ENCODE measurements around the gene CHEK2. TPM values are rescaled to one million over a fixed set of nuclear protein-coding genes. Genes with fewer than 3 reads are reported as not detected.
"Not testable (repeated sequence)": the region's sequence is repeated elsewhere in the genome, so short reads cannot be mapped to it uniquely, and the experiment has no call there.

The CHEK2 gene
- total RNA-seq, 1 experiment from 2014 or later: 21.3 TPM

- not testable (repeated sequence) for DNase-seq (ENCODE audit: low spot score)
These were observed 48.4 kb downstream of the CHEK2 start for GRCh38 chr22:28693041-28693760.

DNA sequence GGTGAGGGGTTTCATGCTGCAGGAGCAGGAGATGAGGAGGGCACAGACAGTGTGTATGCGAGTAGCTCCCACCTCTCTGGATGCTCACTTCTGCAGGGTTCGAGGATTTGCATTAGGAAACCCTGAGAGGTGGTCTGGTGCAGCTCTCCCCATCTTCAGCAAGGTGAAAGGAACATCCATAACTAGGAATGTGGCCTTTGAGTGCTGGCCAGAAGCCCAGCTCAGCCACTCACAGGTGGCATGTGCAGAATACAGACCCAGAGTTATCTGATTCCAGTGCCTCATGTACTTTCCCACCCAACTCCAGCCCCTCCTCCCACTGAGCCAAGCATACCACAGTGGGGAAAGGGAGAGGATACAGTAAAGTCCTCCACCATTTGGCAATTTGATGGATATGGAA lies 51.8 kb downstream of the CHEK2 start:
- not testable (repeated sequence) for DNase-seq (ENCODE audit: low spot score)

- not testable (repeated sequence) for DNase-seq (ENCODE audit: low spot score)
These were observed 58.7 kb downstream of the CHEK2 start for GRCh38 chr22:28682966-28683365.

- not testable (repeated sequence) for DNase-seq (ENCODE audit: low spot score)
These were observed 60.7 kb downstream of the CHEK2 start for GRCh38 chr22:28680813-28681490.

DNA sequence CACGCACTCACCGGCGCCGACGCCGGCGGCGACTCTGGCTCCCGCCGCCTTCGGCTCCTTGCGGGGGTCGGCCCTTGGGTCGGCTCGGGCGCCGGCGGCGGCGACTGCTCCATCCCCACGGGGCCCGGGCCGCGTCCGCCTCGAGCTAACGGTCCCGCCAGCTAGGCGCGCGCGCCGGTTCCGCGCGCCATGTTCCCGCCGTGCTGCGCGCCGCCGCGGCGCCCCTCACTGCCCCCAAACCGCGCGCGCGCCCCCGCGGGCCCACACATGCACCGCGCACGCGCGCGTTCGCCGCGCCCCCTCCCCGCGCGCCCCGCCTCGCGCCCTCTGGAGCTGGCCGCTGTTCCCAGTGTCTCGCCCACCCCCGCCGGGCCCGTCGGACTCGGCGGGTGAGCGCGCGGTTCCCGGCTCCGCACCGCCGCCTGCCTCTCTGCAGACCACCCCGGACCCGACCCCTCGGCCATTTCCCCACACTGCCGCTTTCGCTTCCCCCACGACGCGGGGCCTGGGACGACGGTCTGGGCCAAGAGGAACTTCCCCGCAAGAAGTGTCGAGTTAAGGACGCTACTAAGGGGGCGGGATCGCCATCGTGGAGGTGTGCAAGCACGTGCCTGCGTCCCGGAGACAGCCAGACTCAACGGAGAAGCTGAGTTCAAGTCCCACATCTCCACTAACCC lies 61.9 kb downstream of the CHEK2 start, which contains the start of gene TTC28:
Gene TTC28 (minus strand): TSS at position 230 of the 677 bp plus-strand sequence. CDS start 117 bp downstream, at position 113.
- DNase-seq (ENCODE audit: low spot score): not testable (repeated sequence)

GRCh38 chr22:28678778-28679610 lies 62.6 kb downstream of the CHEK2 start:
- DNase-seq (ENCODE audit: low spot score): not testable (repeated sequence)

- DNase-seq (ENCODE audit: low spot score): not testable (repeated sequence)
These were observed 63.5 kb downstream of the CHEK2 start for GRCh38 chr22:28678170-28678569.

DNA sequence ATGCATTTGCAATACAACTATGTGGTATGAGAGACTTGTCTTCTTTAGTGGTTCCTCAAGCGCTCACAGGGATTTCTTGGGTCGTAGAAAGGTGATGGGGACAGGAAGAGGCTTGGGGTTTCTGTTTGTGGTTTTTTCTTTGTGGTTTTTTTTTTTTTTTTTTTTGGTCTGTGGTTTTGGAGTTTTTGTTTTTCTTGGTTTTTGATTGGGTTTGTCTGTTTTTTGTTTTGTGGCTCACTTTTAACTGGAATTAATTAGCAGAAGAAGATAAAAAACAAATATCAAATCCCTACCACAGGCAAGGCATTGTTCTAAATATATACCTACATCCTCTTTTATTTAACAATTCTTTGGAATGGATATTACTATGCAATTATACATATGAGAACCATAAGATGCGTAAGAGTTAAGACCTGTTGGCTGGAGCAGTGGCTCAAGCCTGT lies 67.5 kb downstream of the CHEK2 start:
- no peak for DNase-seq (ENCODE audit: low spot score)

DNA sequence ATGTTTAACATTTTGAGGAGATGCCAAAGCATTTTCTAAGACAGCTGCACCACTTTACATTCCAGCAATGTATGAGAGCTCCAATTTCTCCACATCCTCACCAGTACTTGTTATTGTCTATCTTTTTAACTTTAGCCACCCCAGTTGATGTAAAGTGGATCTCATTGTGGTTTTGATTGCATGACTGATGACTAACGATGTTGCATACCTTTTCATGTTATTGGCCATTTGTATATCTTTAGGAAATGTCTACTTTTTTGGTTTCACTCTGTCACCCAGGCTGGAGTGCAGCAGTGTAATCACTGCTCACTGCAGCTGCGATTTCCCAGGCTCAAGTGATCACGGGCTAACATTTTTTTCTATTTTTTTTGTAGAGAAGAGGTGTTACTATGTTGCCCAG lies 70.9 kb downstream of the CHEK2 start:
- no peak for DNase-seq (ENCODE audit: low spot score)

GRCh38 chr22:28670161-28670560 lies 71.5 kb downstream of the CHEK2 start:
- no peak for DNase-seq (ENCODE audit: low spot score)

DNA sequence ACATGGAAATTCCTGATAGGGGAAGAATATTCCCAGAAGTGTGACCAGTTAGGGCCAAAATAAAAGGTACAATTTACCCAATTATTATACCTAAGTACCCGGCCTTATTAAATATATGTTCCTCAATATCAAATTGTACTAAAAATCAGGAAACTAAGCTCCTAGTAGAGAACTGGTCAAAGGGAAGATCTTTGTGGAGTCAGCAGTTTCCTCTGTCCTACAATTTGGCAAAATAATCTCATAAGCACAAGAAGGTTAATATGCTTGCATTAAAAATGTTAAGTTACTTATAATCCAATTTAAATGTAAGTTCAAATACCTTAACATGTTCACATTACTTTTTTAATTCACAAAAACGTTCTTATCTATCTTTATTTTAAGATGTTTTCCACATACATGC lies 72.2 kb downstream of the CHEK2 start:
- no peak for DNase-seq (ENCODE audit: low spot score)

GRCh38 chr22:28663569-28663942 lies 78.1 kb downstream of the CHEK2 start:
- not testable (repeated sequence) for DNase-seq (ENCODE audit: low spot score)

GRCh38 chr22:28658448-28658847 lies 83.2 kb downstream of the CHEK2 start:
- no peak for DNase-seq (ENCODE audit: low spot score)

DNA sequence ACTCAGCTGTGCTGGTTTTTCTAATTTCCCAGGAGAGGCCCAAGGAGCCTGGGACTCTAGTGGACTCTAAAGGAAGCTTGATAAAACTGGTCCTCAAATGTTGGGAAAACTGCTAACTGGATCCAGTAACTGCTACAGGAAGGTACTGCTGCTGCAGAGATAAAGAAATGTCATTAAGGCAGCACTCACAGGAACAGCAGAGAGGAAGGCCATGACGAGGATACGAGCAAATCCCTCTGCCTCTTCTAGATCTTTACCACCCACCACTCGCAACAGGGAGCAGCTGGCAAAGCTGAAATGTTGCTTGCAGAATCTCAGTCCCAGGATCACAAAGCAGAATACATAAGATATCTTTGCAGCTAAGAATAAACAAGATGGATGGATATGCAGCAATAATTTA lies 85.4 kb downstream of the CHEK2 start:
- DNase-seq (ENCODE audit: low spot score): no peak

- no peak for DNase-seq (ENCODE audit: low spot score)
These were observed 91.2 kb downstream of the CHEK2 start for GRCh38 chr22:28650463-28650862.

DNA sequence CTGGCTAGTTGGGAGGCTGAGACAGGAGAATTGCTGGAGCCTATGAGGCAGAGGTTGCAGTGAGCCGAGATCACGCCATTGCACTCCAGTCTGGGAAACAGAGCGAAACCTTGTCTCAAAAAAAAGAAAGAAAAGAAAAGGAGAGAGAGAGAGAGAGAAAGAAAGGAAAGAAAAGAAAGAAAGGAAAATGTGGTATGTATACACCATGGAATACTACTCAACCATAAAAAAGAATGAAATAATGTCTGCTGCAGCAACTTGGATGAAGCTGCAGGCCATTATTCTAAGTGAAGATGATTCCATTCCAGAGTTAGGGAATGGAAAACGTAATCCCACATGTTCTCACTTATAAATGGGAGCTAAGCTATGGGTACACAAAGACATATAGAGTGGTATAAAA lies 92.8 kb downstream of the CHEK2 start:
- DNase-seq (ENCODE audit: low spot score): no peak

DNA sequence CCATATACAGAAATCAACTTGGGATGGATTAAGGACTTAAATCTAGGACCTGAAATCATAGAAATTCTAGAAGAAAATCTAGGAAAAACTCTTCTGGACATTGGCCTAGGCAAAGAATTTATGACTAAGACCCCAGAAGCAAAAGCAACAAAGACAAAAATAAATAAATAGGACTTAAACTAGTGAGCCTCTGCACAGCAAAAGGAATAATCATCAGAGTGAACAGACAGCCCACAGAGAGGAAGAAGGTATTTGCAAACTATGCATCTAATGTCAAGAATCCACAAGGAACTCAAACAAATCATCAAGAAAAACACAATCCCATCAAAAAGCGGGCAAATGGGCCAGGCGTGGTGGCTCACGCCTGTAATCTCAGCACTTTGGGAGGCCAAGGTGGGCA lies 94.4 kb downstream of the CHEK2 start:
- no peak for DNase-seq (ENCODE audit: low spot score)

GRCh38 chr22:28639321-28639720 lies 102.3 kb downstream of the CHEK2 start:
- no peak for DNase-seq (ENCODE audit: low spot score)
